ENCODE results near the gene SLC37A3. TPM values are rescaled to one million over a fixed set of nuclear protein-coding genes. Genes with fewer than 3 reads are reported as not detected.

Gene SLC37A3
- total RNA-seq, 2 experiments from 2014 or later = 74.5 to 74.7 TPM

DNA sequence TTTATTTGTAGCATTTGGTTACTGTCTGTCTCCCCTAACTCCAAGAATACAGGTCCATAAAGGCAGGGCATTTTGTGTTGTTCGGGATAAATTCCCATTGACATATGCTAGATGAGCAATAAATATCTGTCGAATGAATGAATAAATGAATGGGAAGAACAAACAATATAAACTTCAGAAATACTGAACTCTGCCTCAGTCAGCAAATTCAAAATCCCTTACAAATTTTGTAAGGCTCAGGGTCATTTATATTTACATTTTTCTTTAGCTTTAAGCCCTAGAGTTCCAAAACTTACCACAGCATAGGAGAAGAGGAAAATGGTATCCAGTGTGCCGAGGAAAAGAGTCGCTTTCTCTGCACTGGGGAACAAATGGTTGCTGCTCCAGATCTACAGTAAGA is 29.0 kb downstream of the SLC37A3 start:
- Mint-ChIP-seq H3K9me3 (no peaks in the 10 kb centered on the region), H3K36me3 (peaks cover 53% of the 10 kb centered on the region), H3K27ac (no peak overlapping the region), H3K4me3 (no peak overlapping the region), H3K4me1 (ENCODE audit: low read depth) (peaks cover 23% of the 10 kb centered on the region), H3K27me3 (no peaks in the 10 kb centered on the region)
- no peak for DNase-seq
- POLR2A ChIA-PET = no interaction called here
- intact Hi-C loops (cut with micrococcal nuclease) = no loop called here
- CTCF ChIA-PET = no interaction called here

DNA sequence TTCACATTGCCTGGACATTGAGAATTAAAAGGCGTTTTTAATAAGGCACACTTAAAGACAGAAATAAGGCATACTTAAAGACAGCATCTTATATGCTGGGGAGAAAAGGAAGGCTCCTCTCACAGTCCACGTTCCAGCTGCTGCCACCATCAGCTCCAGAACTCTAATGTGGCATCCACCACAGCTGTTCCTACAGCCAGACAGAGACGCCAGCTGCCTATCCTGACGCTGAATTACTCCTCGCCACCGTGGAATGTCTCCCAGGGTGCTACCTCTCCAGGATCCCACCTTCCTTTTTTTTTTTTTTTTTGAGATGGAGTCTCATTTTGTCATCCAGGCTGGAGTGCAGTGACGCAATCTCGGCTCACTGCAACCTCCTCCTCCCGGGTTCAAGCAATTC is 30.8 kb downstream of the SLC37A3 start:
- Mint-ChIP-seq H3K4me3 (no peak overlapping the region), H3K9me3 (no peaks in the 10 kb centered on the region), H3K36me3 (peaks cover 49% of the 10 kb centered on the region), H3K27ac (no peak overlapping the region), H3K4me1 (ENCODE audit: low read depth) (peaks cover 12% of the 10 kb centered on the region), H3K27me3 (no peaks in the 10 kb centered on the region)
- no peak for DNase-seq
- intact Hi-C loops (cut with micrococcal nuclease) = no loop called here
- ChIA-PET POLR2A (no interaction called here), CTCF (no interaction called here)

DNA sequence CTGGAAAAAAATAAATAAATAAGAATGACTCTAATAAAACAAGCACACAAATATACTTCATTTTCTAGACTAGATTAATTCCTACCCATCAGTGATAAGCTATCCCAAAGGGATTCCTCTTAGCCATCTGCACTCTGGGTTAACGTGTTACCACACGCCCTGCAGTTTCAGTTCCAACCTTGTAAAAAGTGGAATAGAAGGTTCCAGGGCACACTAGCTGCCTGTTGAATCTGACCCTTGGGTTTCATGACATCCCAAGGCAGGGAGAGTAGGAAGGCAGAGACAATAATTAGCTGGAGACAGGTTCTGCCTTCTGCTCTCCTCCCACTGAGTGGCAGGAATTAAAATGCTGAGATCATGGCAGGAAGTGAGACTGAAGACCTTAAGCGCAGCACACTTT is 33.5 kb downstream of the SLC37A3 start:
- Mint-ChIP-seq H3K36me3 (peaks cover 39% of the 10 kb centered on the region), H3K4me3 (no peak overlapping the region), H3K4me1 (ENCODE audit: low read depth) (peaks cover 15% of the 10 kb centered on the region), H3K27me3 (no peaks in the 10 kb centered on the region), H3K9me3 (no peaks in the 10 kb centered on the region), H3K27ac (peak overlapping the region; percentile 42)
- intact Hi-C loops (cut with micrococcal nuclease) = no loop called here
- DNase-seq = no peak
- ChIA-PET CTCF (no interaction called here), POLR2A (interaction anchor here (0.6 to 1.2 kb wide), 2 partner anchors 11 to 23 kb away, joined by 3 to 4 read pairs; no protein-coding TSS in a partner anchor)

DNA sequence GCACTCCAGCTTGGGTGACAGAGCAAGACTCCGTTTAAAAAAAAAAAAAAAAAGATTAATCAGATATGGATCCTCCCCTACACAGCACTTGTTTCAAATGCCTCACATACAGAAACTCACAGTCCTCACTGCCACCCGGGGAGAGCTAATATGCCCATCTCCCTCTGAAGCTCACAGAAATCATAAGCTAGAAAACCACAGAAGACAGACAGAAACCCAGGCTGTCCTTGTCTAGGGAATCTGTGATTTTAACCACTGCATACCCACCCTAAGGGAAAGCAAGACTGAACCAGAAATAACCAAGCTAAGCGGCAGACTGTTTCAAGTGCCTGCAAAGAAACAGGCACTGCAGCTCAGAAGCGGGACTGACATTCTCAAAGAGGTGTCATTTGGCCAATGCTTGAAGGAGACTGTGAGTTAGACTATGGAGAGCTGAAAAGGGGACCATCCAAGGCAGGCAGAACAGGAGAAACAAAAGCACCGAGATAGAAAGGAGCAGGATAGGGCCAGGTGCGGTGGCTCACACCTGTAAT is 37.6 kb downstream of the SLC37A3 start:
- Mint-ChIP-seq H3K4me1 (ENCODE audit: low read depth) (peaks cover 37% of the 10 kb centered on the region), H3K27me3 (no peaks in the 10 kb centered on the region), H3K4me3 (no peak overlapping the region), H3K36me3 (peaks cover 44% of the 10 kb centered on the region), H3K9me3 (no peaks in the 10 kb centered on the region), H3K27ac (peak overlapping the region; percentile 97)
- POLR2A ChIA-PET = interaction anchor here (0.5 to 2.8 kb wide), 10 partner anchors 12 to 135 kb away, joined by 3 to 46 read pairs (median 7); partner anchors contain the start of gene SLC37A3
- intact Hi-C loops (cut with micrococcal nuclease) = no loop called here
- DNase-seq = peak; percentile 43
- CTCF ChIA-PET = interaction anchor here (0.8 to 4.3 kb wide), 4 partner anchors 14 to 85 kb away, joined by 3 to 37 read pairs (median 4); no protein-coding TSS in a partner anchor

DNA sequence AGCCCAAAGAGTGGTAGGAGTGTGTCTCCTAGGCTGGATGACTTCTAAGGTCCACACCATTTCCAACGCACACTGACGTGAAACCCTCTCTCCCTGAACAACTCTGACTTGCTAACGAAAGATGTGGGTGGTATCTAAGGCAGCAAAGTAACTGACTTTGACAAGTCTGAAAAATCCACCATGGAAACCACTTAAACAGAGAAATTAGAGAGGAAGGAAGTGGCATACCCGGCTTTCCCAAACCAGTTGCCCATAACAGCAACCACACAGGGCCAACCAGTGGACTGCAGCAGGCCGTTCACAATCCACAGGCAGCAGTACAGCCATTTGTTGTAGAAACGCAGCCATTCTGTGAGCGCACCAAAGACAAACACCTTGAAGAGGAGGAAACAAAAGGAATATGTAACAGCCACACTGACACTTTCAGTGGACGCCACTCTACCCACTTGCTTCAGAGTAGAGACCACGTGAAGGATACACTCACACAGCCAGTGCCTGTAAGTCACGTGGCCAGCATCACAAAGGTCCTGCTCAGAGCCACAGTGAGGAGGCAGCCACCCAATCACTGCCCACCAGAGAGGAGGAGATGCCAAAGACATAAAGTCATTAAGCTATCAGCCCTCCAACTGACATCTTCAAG is 39.8 kb downstream of the SLC37A3 start:
- no peaks in the 10 kb centered on the region for H3K27me3 Mint-ChIP-seq
- H3K27ac Mint-ChIP-seq = peak overlapping the region; percentile 97
- ChIA-PET CTCF (interaction anchor here (1.1 to 4.3 kb wide), 2 partner anchors 17 to 85 kb away, joined by 4 to 37 read pairs; no protein-coding TSS in a partner anchor), POLR2A (interaction anchor here (0.6 to 2.8 kb wide), 10 partner anchors 15 to 183 kb away, joined by 3 to 46 read pairs (median 7); partner anchors contain the start of gene SLC37A3)
- peak overlapping the region; percentile 46 for H3K4me3 Mint-ChIP-seq
- DNase-seq = peak; percentile 69
- H3K4me1 Mint-ChIP-seq (ENCODE audit: low read depth) = peaks cover 34% of the 10 kb centered on the region
- H3K9me3 Mint-ChIP-seq = no peaks in the 10 kb centered on the region
- intact Hi-C loops (cut with micrococcal nuclease) = loop anchor here (1.0 to 2.0 kb wide), 6 partner anchors 18 to 183 kb away; no protein-coding TSS in a partner anchor
- peaks cover 46% of the 10 kb centered on the region for H3K36me3 Mint-ChIP-seq

DNA sequence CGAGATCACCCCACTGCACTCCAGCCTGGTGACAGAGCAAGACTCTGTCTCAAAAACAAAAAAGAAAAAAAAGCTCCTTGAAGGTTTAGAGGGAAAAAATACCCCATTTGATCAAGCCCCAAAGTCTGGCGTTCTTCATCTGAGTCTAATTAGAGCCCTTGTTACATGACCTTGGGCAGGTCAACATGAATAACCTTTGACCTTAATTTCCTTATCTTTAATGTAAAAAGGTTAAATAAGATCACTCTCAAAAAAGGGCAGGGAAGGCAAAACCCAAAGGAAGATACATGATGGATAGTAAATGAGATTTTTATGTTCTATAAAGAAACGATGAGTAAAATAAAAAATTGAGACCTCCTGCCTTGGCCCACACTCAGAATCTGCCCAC is 40.3 kb downstream of the SLC37A3 start:
- H3K36me3 Mint-ChIP-seq = peaks cover 50% of the 10 kb centered on the region
- no peak overlapping the region for H3K4me3 Mint-ChIP-seq
- ChIA-PET CTCF (interaction anchor here (4.3 kb wide), 1 partner anchor 17 kb away, joined by 37 read pairs; no protein-coding TSS in a partner anchor), POLR2A (interaction anchor here (1.1 kb wide), 1 partner anchor 18 kb away, joined by 4 read pairs; no protein-coding TSS in a partner anchor)
- intact Hi-C loops (cut with micrococcal nuclease) = loop anchor here (1.0 to 2.0 kb wide), 3 partner anchors 45 to 183 kb away; no protein-coding TSS in a partner anchor
- H3K4me1 Mint-ChIP-seq (ENCODE audit: low read depth) = peaks cover 34% of the 10 kb centered on the region
- H3K27ac Mint-ChIP-seq = peak overlapping the region; percentile 97
- DNase-seq = no peak
- H3K27me3 Mint-ChIP-seq = no peaks in the 10 kb centered on the region
- no peaks in the 10 kb centered on the region for H3K9me3 Mint-ChIP-seq

DNA sequence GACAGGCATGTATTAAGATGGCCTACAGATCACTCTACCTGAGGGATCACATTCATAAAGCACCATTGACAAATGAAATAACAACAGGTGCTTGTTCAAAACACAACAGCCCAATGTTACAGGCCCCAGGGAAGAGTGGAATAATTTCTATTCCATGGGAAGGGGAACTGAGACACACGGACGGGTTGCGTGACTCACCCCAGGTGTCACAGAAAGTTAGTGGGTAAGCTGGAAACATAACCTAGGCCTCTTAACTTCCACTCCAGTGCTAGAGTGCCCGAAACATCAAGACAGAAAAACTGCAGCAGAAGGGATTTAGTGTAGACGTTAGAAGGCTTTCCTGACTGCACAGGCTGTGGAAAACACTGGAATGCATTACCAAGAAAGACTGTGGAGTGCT is 48.3 kb downstream of the SLC37A3 start:
- Mint-ChIP-seq H3K9me3 (no peaks in the 10 kb centered on the region), H3K36me3 (peaks cover 68% of the 10 kb centered on the region), H3K27ac (no peak overlapping the region), H3K4me3 (no peak overlapping the region), H3K4me1 (ENCODE audit: low read depth) (peaks cover 10% of the 10 kb centered on the region), H3K27me3 (no peaks in the 10 kb centered on the region)
- POLR2A ChIA-PET = no interaction called here
- DNase-seq = no peak
- CTCF ChIA-PET = no interaction called here
- intact Hi-C loops (cut with micrococcal nuclease) = no loop called here

DNA sequence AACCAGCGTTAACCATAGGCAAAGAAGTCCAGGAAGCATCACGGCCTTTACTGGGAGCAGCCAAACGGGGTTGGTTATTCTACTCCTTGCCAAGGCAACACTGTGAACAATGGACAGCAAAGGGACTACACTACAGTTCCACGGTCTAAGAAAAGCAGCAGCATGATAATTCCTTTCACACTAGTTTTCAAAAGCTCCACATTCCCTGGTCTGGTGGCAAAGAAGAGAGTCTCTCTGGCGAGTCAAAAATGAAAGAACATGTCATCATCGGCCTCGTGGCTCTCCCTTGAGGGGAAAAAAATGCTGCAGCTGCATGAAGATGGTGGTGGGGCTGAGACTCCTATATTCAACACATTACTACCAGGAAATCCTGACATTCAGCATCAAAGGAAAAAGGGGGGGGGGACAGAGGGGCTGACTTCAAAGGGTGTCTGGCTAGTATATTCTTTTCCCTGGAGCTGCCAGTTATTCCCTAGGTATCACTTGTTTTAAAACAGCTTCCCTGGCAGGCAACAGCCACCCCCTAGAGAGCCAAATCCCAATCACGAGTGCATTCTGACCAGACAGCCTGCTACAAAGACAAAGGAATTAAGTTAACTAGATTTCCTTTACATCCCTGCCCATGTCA is 49.1 kb downstream of the SLC37A3 start:
- H3K27ac Mint-ChIP-seq = peak overlapping the region; percentile 15
- H3K4me1 Mint-ChIP-seq (ENCODE audit: low read depth) = peaks cover 10% of the 10 kb centered on the region
- intact Hi-C loops (cut with micrococcal nuclease) = no loop called here
- POLR2A ChIA-PET = interaction anchor here (0.7 to 0.8 kb wide), 2 partner anchors 11 kb away, joined by 3 read pairs; no protein-coding TSS in a partner anchor
- CTCF ChIA-PET = no interaction called here
- H3K27me3 Mint-ChIP-seq = no peaks in the 10 kb centered on the region
- no peak for DNase-seq
- no peaks in the 10 kb centered on the region for H3K9me3 Mint-ChIP-seq
- peaks cover 63% of the 10 kb centered on the region for H3K36me3 Mint-ChIP-seq
- no peak overlapping the region for H3K4me3 Mint-ChIP-seq

DNA sequence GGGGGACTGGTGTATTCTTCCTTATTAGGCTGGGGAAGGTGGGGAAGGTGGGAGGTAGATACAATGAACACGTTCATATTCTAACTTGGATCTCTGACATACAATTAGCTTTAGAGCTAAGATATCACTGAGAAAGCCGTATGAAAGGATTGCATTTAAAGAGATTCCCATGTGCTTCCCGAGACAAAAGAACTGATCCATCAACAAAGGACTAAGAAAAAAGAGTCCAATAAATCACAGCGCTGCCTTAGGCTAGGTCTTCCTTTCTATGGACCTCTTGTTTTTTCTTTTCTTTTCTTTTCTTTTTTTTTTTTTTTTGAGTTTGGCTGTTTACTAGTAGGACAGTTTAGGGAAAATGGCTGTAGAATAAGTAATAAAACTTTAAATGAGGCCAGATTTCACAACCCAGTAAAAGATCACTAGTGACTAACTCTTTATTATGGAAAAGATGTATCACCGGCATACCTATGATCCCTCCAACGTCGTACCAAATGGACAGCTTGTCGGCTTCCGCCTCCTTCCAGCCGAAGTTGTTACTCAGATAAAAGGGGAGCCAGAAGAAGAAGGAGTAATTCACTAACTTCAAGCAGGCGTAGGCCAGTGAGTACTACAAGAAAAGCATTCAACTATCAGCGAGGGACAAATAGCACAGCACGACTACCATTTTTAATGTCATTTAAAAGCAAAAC is 50.0 kb downstream of the SLC37A3 start:
- Mint-ChIP-seq H3K4me1 (ENCODE audit: low read depth) (peaks cover 10% of the 10 kb centered on the region), H3K27me3 (no peaks in the 10 kb centered on the region), H3K9me3 (no peaks in the 10 kb centered on the region), H3K27ac (no peak overlapping the region), H3K4me3 (no peak overlapping the region), H3K36me3 (peaks cover 64% of the 10 kb centered on the region)
- intact Hi-C loops (cut with micrococcal nuclease) = no loop called here
- DNase-seq = no peak
- ChIA-PET POLR2A (interaction anchor here (0.8 kb wide), 1 partner anchor 12 kb away, joined by 3 read pairs; no protein-coding TSS in a partner anchor), CTCF (no interaction called here)

DNA sequence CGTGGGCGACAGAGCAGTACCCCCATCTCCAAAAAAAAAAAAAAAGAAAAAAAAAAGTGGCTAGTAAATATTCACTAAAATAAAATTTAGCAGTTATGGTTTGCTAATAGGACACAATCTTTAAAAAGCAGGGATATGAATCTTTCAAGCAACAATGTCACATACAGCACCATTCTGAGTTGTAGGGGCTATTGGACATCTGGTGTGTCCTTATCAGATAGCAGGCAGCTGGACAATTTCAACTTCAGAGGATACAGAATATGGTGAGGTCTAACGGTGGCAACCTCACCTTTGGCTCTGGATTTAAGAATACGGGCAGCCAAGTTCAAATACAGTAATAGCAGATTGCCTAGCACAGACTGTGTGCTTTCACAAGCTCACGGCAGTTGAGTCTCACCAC is 51.1 kb downstream of the SLC37A3 start:
- ChIA-PET POLR2A (interaction anchor here (0.7 kb wide), 1 partner anchor 145 kb away, joined by 3 read pairs; no protein-coding TSS in a partner anchor), CTCF (no interaction called here)
- H3K27ac Mint-ChIP-seq = no peak overlapping the region
- intact Hi-C loops (cut with micrococcal nuclease) = no loop called here
- H3K4me3 Mint-ChIP-seq = no peak overlapping the region
- H3K36me3 Mint-ChIP-seq = peaks cover 68% of the 10 kb centered on the region
- peaks cover 10% of the 10 kb centered on the region for H3K4me1 Mint-ChIP-seq (ENCODE audit: low read depth)
- no peaks in the 10 kb centered on the region for H3K9me3 Mint-ChIP-seq
- DNase-seq = no peak
- H3K27me3 Mint-ChIP-seq = no peaks in the 10 kb centered on the region

DNA sequence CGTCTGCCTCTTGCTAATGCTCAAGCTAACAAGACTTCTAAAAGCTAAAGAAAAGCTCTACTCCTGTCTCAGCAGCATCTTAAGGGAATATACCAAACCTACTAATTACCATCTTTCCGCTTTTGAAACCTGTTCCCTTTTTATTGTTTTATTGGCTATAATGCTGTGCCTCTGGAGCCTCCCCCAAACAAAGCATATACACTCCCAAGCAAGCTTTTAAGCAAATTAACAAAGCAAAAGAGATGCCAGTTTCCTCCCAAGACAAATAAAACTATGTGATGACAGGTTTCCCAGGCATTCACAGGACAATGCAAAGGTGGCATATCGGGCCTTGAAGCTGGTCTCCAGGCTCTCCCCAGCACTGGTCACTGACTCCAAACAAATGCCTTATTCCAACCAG is 52.9 kb downstream of the SLC37A3 start:
- H3K9me3 Mint-ChIP-seq = no peaks in the 10 kb centered on the region
- H3K36me3 Mint-ChIP-seq = peaks cover 66% of the 10 kb centered on the region
- ChIA-PET CTCF (no interaction called here), POLR2A (no interaction called here)
- no peak for DNase-seq
- no peak overlapping the region for H3K4me3 Mint-ChIP-seq
- intact Hi-C loops (cut with micrococcal nuclease) = no loop called here
- peaks cover 10% of the 10 kb centered on the region for H3K4me1 Mint-ChIP-seq (ENCODE audit: low read depth)
- no peak overlapping the region for H3K27ac Mint-ChIP-seq
- H3K27me3 Mint-ChIP-seq = no peaks in the 10 kb centered on the region
